Measurements from ENCODE around the gene WWOX. TPM values are rescaled to one million over a fixed set of nuclear protein-coding genes. Genes with fewer than 3 reads are reported as not detected.

Gene WWOX
- polyA plus RNA-seq, 1 donor (not counting 4 experiments of a cell fraction or from before 2014, with no cell fraction given), result 5.1 TPM

- Histone ChIP-seq H3K79me2 (ENCODE audit: control insufficient read depth, insufficient read depth, low read length) (no peaks in the 10 kb centered on the region), H3K4me3 (ENCODE audit: control insufficient read depth in 2 of 3, extremely low read depth in 1 of 3, insufficient read depth in 2 of 3, low read depth in 1 of 3, low read length in 3 of 3) (no peak overlapping the region), H3K27me3 (ENCODE audit: control insufficient read depth, extremely low read depth, insufficient read depth, low read length) (no peaks in the 10 kb centered on the region), H4K20me1 (ENCODE audit: control insufficient read depth, extremely low read depth, insufficient read depth, low read length) (no peaks in the 10 kb centered on the region), H3K9me1 (ENCODE audit: control insufficient read depth, extremely low read depth, insufficient read depth, low read length) (no peaks in the 10 kb centered on the region), H3K9ac (ENCODE audit: control insufficient read depth, extremely low read depth, insufficient read depth, low read length) (no peak overlapping the region), H3K9me3 (ENCODE audit: control insufficient read depth, low read depth, low read length) (no peaks in the 10 kb centered on the region), H3K4me2 (ENCODE audit: control insufficient read depth, extremely low read depth, insufficient read depth, low read depth, low read length) (no peak overlapping the region), H2AFZ (ENCODE audit: control insufficient read depth, low read length) (no peak overlapping the region), H3K36me3 (ENCODE audit: control insufficient read depth in 2 of 2, extremely low read depth in 1 of 2, insufficient read depth in 2 of 2, low read length in 2 of 2) (no peaks in the 10 kb centered on the region), H3K4me1 (ENCODE audit: control insufficient read depth, extremely low read depth, insufficient read depth, low read length) (no peaks in the 10 kb centered on the region), H3K27ac (ENCODE audit: control insufficient read depth, insufficient read depth, low read length) (no peak overlapping the region)
- dilution Hi-C loops (cut with MboI; ENCODE audit: extremely low pct_ligation_motif_present, low sequenced_read_pairs), result no loop called here
- TF ChIP-seq, protein P1, sequence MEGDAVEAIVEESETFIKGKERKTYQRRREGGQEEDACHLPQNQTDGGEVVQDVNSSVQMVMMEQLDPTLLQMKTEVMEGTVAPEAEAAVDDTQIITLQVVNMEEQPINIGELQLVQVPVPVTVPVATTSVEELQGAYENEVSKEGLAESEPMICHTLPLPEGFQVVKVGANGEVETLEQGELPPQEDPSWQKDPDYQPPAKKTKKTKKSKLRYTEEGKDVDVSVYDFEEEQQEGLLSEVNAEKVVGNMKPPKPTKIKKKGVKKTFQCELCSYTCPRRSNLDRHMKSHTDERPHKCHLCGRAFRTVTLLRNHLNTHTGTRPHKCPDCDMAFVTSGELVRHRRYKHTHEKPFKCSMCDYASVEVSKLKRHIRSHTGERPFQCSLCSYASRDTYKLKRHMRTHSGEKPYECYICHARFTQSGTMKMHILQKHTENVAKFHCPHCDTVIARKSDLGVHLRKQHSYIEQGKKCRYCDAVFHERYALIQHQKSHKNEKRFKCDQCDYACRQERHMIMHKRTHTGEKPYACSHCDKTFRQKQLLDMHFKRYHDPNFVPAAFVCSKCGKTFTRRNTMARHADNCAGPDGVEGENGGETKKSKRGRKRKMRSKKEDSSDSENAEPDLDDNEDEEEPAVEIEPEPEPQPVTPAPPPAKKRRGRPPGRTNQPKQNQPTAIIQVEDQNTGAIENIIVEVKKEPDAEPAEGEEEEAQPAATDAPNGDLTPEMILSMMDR (optimal IDR thresholded peaks at IDR 0.05 in 1 of 3, IDR thresholded peaks at IDR 0.05 in 1 of 3, conservative IDR thresholded peaks at IDR 0.05 in 1 of 3; ENCODE audit: extremely low read depth in 1 of 3, insufficient read depth in 2 of 3, low read length in 3 of 3), result no peak
- TF ChIP-seq EZH2 (IDR thresholded peaks at IDR 0.05; ENCODE audit: low read length), result no peak
- DNase-seq (ENCODE audit: low read depth, low spot score), result no peak
- FAIRE-seq, result no peak
Observed at GRCh38 chr16:79036541-79036940, 937.1 kb downstream of the WWOX start.

DNA sequence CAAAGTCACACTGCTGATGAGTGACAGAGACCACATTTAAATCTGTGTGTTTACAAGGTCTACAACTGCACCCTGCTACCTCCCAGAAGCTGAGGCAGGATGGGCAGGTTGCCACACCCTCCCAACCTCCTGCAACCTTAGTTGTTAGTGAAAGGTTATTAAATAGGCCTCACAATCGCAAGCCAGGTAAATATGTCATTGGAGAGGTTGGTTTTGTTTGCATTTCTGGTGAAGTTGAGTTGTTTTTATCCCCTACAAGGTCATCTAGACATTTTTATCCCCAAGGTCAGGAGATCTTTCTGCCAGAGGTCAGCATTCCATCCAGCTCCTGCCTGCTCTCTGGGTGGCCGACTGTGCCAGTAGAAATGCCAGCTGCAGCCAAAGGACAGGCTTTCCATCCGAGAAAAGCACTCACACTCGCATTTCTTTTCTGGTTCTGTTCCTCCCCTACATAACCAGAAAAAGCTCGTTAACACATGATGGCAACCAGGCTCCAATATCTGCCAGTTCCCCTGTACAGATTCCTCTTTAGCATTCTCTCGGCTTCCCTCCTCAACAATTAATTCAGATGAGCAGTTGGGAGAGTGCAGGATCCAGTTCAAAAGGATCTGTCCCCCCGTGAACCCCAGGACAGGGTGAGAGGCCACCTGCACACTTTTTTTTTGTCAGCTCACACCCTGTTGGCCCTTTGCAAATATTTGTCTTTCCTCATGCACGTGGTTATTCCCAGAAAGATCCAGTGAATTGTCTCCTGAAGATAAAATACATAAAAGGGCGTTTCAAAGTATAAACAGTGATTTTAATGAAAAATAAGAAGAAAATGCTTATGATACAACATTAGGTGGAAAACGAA, 938.3 kb downstream of the WWOX start:
- Histone ChIP-seq H3K4me2 (ENCODE audit: control insufficient read depth, extremely low read depth, insufficient read depth, low read depth, low read length) (no peak overlapping the region), H2AFZ (ENCODE audit: control insufficient read depth, low read length) (no peak overlapping the region), H3K27me3 (ENCODE audit: control insufficient read depth, extremely low read depth, insufficient read depth, low read length) (no peaks in the 10 kb centered on the region), H3K36me3 (ENCODE audit: control insufficient read depth in 2 of 2, extremely low read depth in 1 of 2, insufficient read depth in 2 of 2, low read length in 2 of 2) (no peaks in the 10 kb centered on the region), H3K9me3 (ENCODE audit: control insufficient read depth, low read depth, low read length) (no peaks in the 10 kb centered on the region), H3K9me1 (ENCODE audit: control insufficient read depth, extremely low read depth, insufficient read depth, low read length) (no peaks in the 10 kb centered on the region), H3K4me1 (ENCODE audit: control insufficient read depth, extremely low read depth, insufficient read depth, low read length) (no peaks in the 10 kb centered on the region), H3K4me3 (ENCODE audit: control insufficient read depth in 2 of 3, extremely low read depth in 1 of 3, insufficient read depth in 2 of 3, low read depth in 1 of 3, low read length in 3 of 3) (no peak overlapping the region), H4K20me1 (ENCODE audit: control insufficient read depth, extremely low read depth, insufficient read depth, low read length) (no peaks in the 10 kb centered on the region), H3K9ac (ENCODE audit: control insufficient read depth, extremely low read depth, insufficient read depth, low read length) (no peak overlapping the region), H3K79me2 (ENCODE audit: control insufficient read depth, insufficient read depth, low read length) (no peaks in the 10 kb centered on the region), H3K27ac (ENCODE audit: control insufficient read depth, insufficient read depth, low read length) (no peak overlapping the region)
- DNase-seq (ENCODE audit: low read depth, low spot score) (no peak), FAIRE-seq (no peak)
- dilution Hi-C loops (cut with MboI; ENCODE audit: extremely low pct_ligation_motif_present, low sequenced_read_pairs), result no loop called here
- no peak for TF ChIP-seq EZH2 (IDR thresholded peaks at IDR 0.05; ENCODE audit: low read length)
- TF ChIP-seq, protein P1 (optimal IDR thresholded peaks at IDR 0.05 in 1 of 3, IDR thresholded peaks at IDR 0.05 in 1 of 3, conservative IDR thresholded peaks at IDR 0.05 in 1 of 3; ENCODE audit: extremely low read depth in 1 of 3, insufficient read depth in 2 of 3, low read length in 3 of 3), result no peak

Data from keratinocyte (primary cell).